ENCODE results near the gene CA12.

DNA sequence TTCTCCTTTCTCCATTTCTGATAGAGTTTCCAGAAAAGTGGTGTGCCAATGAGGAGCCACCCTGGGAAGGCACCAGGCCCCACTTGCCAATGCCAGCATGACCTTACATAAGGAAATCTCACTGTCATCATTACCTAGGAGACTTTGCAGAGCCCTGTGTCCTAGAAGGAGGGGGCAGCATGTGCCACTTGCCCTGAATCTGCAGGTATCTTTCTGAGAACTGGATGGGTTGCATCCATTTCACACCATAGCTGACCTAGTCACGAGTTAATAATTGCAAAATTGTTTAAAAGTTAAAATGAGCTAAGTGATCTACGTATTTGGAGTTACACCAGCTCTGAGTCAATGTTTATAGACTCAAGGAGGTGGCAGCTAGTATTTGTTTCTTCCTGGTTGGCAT is 14.3 kb downstream of the CA12 start:
- TF ChIP-seq, protein P1, sequence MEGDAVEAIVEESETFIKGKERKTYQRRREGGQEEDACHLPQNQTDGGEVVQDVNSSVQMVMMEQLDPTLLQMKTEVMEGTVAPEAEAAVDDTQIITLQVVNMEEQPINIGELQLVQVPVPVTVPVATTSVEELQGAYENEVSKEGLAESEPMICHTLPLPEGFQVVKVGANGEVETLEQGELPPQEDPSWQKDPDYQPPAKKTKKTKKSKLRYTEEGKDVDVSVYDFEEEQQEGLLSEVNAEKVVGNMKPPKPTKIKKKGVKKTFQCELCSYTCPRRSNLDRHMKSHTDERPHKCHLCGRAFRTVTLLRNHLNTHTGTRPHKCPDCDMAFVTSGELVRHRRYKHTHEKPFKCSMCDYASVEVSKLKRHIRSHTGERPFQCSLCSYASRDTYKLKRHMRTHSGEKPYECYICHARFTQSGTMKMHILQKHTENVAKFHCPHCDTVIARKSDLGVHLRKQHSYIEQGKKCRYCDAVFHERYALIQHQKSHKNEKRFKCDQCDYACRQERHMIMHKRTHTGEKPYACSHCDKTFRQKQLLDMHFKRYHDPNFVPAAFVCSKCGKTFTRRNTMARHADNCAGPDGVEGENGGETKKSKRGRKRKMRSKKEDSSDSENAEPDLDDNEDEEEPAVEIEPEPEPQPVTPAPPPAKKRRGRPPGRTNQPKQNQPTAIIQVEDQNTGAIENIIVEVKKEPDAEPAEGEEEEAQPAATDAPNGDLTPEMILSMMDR (IDR thresholded peaks at IDR 0.05) = no peak
- TF ChIP-seq POLR2A (IDR thresholded peaks at IDR 0.05) = no peak
